Fibroblast of gingiva (primary cell): ENCODE data around the gene L3MBTL4.

Experiments used
- DNase-seq: peaks from one replicate; pipeline ENCODE4 v3.0.0-alpha.2; 2011; ENCODE audit warnings: low read depth

L3MBTL4 gene

DNA sequence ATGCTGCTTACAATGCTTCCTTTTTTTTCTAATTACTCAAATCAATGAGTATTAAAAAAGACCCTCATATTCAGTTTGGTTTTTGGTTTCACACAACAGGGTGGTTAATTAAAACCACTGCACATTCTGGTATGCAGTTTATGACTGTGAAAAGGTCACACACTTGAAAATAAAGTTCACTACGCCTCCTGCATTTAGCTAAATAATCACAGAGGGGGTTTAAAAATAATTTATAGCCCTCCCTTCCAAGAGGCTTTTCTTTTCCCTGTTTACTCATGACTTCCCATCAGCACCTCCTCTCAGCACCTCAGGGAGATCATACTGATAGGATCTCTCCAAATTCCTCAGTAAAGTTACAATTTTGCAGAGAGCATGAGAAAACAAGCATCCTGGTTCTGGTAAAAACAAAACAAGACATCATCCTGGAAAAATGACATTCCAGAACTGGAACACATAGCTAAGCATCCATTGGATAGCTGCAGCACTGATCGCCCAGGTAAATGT, 389.9 kb downstream of the L3MBTL4 start:
- DNase-seq: no peak

DNA sequence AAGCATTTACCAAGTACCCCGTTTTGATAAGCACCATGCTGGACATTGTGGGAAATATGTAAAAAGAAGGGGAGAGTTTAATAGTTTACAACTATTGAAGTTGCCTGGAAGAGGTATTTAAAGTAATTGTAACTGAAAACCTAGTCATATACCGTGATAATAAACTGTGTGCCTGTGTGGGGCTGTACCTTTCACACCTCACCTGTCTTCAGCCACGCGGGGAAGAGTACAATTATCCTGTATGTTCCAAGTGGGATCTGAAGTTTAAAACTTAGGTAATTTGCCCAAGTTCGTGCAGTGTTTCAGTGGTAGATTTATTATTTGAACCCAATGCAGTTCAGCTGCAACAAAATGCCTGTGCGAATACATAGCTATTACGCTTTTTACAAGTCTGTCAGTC, 391.2 kb downstream of the L3MBTL4 start:
- DNase-seq: no peak

DNA sequence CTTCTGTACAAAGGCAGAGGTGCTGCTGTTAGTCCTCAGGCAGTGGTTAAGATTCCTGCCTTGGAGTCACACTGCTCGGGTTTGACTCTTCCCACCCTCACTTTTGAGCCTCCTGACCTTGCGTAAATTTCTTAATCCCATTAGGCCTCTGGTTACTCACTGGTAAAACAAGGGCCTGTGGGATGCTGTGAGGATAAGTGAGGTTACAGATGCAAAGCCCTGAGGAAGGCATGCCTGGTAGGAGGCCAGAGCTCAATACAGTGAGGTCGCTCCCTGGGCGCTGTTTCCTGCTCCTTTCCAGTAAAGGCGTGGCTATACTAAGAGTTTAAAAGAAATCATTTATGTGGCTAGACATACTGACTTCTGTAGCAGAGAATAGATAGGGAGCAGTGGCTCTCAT, 391.9 kb downstream of the L3MBTL4 start:
- DNase-seq: no peak

DNA sequence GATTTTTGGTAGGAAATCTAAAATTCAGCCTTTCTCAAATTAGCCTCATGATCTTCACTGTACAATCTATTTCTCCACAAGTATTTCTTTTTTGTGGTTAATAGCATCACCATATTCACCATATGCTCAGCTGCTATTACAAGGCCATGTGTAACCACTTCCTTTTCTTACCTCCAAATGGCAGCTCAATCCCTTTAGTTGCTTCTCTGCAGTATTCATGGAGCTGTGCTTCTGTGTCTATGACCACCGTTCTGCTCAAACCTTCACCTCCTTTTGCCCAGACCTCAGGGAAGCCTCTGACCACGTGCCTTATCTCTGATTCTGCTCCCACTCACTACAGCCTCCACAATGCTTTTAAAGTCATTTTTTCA, 392.7 kb downstream of the L3MBTL4 start:
- no peak for DNase-seq

DNA sequence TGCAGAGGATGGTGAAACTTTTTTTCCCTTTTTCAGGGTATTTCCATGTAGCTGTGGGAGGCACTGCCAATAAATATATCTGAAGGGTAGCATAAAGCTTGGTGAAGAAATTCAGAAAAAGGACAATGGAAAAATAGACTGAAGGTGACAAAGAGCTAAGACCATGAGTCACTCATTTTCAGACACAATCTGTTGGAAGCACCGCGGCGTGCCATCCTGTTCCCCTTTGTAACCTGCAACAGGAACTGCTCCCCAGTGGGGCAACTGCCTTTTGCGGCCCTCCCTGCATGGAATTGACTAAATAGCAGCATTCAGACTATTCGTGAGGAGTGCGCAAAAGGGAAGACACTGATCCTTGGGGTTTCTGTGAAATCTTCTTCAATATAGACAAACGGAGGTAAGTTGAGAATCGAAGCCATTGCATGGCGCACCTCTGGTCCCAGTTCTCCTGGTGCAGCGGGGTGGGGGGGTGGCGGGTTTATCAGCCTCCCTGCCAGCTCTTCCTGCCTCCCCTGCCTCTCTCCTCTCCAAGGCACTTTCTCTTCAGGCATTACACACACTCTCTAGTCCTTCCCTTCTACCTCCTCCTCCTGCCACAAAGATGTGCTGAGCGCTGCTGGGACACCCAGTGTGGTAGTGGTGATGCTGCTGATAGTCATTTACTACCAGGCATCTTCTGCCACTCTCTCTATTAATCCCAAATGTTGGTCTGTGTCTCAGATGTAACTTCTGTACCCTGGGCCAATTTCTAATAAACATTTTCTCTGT, 393.2 kb downstream of the L3MBTL4 start:
- no peak for DNase-seq

DNA sequence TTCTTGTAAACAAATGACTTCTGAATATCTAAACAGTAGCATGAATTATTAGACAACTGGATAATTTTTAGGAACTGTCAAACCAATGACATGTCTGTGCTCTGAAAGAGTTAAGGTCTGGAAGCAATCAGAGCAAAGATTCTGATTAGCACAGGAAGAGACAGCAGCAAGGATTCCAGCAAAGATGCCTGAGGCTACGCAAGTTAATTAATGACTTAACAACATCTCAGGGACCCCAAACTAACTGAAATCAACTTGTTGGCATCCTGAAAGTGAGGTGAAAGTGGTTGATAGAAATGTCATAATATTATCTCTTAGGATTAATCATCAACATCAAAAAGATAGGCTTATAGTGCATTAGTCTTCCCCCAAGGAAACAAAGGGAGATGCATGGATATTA, 396.0 kb downstream of the L3MBTL4 start:
- no peak for DNase-seq

DNA sequence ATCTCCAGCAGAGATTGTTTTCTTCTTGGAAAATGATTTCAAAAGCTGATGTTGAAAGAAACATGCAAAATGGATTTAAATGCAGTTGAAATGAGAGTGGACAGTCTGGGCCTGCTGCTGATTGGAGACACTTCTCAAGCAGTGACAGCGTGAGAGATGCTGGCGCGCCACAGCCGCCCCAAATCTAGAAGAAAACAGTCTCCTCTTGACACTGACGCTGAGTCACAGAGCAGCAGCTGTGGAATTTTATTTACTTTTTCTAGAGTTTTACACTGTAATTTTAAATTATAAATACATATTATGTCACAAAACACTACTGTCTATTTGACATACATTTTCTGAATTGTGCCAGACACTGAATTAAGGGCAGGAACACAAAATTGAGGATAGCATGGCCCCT, 397.5 kb downstream of the L3MBTL4 start:
- DNase-seq: no peak

DNA sequence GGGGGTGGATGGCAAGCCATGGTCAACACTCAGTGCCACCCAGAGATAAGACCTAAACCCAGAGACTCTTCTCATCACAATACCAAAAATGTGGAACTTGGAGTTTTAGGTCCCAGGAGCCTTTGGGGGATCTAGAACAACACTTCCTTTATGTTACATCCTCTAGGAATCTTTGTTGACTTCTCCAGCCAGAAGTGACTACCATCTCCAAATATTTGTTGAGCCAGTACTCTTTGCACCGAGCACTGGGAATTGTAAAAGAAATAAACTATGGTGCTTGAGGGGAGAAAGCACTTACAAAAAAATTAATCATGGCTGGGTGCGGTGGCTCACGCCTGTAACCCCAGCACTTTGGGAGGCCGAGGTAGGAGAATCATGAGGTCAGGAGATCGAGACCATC, 399.3 kb downstream of the L3MBTL4 start:
- no peak for DNase-seq

DNA sequence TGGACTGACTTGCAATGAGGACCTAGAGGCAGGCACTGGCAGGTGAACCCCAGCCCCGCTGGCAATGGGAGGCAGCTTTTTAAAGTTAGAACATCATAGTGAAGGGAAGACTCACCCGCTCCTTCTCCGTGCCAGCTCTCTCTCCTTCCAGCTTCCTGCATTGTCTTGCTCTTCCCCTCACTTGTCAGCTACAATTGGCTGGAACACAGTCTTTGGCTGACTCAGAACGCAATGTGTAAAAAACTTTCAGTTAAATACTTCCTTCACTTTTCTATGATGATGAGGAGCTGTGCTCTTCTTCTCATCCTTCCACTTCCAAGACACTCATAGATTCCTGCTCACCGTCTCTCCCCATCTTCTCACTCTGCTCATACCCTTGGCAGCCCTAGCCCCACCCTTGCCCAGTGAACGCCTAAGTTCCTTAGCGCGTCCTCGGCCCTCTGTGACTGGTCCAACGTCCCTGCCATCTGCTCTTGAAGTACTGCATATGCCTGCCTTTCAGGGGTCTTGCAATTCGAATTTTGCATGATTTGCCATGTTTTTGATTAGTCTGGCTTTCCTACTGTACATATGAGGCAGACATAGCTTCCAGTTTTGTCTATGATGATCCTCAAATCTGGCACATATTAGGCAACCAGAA, 401.4 kb downstream of the L3MBTL4 start:
- DNase-seq: no peak

DNA sequence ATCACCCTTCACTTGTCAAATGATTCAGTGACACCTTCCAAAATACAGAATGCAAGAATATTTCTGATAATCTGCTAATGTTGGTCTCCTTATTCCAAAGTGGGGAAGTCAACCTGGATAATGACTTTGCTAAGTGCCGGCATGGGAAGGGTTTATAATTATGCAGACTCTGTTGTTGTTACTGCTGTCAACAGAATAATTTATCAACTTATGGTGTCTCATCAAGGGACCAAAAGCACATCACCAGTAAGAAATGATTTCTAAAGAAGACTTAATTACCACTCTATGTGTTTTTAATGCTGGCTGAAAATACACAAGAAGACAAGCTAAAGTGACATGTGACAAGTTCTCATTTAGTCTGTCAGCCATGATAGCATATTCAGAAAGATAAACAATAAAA, 403.8 kb downstream of the L3MBTL4 start:
- no peak for DNase-seq

DNA sequence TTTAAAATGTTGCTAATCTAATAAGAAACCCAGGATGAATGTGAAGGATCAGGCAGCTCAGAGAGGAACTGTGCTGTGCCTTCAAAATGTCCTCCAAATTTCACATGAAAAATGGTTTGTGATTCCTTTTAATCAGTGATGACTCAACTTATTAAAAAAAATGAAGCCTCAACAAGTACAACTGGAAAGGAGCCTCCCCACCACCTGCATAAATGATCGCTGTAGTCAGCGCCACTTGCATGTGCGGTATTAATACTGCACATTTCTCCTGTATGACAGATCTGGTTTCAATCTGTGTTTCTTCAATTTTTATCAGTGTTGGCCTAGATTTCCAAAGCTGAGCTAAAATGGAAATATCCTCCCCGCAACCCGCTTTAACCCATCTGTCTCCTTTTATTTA, 404.4 kb downstream of the L3MBTL4 start:
- DNase-seq: no peak

DNA sequence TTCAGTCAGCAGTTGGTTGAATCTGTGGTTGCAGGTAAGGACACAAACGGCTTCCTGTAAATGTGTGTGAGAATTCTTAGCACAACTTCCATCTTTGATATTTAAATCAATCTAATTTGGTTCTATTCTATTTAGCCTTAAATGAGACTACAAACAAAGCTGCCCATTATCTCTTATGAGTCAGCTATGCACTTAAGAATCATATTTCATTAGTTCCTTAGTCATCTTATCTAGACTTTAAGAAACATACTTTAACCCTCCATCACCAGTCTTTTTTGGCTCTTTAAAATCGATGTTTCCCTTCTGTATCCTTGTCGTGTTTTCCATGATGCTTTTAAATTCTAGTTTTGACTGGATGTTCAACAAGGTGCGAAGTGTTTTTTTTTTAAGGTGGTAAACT, 405.0 kb downstream of the L3MBTL4 start:
- DNase-seq: no peak

DNA sequence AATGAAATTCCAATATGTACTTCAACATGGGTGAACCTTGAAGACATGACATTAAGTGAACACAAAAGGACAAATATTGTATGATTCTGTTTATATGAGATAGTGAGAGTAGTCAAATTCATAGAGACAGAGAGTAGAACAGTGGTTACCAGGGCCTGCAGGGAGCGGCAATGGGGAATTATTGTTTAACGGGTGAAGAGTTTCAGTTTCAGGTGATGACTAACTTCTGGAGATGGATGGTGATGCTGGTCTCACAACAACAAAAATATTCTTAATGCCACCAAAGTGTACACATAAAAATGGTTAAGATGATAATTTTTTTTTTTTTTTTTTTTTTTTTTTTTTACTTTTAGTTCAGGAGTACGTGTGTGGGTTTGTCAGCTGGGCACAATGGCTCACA, 410.0 kb downstream of the L3MBTL4 start:
- no peak for DNase-seq

DNA sequence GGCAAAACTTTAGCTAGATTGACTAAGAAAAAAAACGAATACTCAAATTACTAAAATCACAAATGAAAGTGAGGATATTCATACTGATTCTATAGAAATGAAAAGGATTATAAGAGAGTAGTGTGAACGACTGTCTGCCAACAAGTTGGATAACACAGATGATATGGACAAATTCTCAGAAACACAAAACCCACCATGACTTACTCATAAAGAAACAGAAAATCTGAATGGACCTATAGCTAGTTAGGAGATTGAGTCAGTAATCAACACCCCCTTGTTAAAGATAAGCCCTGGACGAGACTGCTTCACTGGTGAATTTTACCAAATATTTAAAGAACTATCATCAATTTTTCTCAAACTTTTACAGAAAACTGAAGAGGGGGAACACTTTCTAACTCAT, 410.6 kb downstream of the L3MBTL4 start:
- DNase-seq: no peak

DNA sequence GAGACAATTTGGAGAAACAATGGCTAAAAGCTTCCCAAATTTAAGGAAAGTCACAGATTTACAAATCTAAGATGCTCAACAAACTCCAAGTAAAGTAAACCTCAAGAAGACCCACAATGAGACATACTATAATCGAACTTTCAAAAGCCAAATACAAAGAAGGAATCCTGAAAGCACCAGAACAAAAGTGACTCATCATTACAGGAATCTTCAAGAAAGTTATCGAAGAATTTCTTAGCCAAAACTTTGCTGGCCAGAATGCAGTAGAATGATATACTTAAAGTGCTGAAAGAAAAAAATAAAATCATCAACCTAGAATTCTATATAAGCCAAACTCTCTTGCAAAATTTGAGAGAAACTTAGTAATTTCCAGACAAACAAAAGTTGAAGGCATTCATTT, 412.8 kb downstream of the L3MBTL4 start:
- no peak for DNase-seq

DNA sequence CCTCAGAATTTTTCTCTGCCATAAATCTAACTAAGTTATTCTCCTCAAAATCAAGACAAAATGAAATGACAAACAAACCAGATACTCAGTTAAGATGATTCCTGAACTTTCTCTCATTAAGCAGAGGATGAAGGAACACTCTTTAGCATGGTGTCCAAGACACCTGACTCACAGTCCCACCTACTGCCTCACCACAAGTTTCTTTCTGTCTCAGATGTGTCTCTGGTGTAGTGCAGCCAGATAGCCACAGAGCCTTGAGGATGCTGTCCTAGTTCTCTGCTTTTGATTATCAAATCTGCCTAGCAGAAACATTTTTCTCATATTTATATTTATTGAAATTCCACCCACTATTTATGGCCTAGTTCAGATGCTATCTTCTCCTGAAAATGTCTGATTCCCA, 415.8 kb downstream of the L3MBTL4 start:
- no peak for DNase-seq

DNA sequence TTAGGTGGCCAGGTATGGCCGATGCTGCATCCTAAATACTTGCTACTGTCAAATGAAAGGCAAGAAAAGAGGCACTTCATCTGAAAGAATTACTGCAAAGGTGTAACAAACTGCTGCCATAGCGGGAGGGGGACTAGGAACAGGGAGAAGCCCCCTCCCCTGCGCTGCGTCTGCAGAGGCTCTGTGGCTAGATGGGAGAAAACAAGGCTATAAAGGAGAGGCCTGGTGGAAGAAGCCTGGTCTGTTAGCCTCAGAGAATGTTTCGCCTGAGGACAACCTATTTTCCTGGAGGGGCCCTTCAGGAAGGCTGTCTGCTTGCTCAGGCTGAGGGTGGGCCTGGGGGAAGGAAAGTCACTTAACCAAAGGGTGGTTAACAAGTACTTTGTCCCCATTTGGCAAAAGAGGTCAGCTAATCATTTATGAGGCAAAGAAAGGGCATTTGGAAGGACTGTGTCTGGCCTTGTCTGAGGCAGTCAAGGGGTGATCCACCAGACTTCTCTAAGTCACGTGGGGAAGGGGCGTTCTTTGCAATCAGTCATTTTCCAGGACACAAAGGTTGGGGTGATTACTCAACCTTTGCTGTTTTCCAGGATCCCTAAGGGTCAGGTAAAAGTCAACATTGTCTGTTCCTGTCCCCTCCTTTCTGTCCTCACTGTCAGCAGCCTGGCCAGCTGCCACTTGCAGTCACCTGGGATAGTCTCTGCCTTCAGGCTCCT, 416.4 kb downstream of the L3MBTL4 start:
- DNase-seq: no peak

DNA sequence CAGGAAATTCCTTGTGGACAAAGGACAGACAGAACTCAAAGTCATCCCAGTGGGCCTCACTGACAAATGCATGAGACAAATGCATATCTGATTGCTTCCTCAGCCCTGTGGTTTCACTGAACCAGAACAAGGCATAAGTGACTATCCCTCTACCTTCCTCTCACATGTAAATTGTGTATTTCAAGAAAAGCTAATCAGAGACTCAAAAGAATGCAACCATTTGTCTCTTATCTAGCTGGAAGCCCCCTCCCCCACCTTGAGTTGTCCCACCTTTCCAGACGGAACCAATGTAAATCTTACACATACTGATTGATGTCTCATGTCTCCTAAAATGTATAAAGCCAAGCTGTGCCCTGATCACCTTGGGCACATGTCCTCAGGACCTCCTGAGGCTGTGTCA, 417.4 kb downstream of the L3MBTL4 start:
- no peak for DNase-seq

DNA sequence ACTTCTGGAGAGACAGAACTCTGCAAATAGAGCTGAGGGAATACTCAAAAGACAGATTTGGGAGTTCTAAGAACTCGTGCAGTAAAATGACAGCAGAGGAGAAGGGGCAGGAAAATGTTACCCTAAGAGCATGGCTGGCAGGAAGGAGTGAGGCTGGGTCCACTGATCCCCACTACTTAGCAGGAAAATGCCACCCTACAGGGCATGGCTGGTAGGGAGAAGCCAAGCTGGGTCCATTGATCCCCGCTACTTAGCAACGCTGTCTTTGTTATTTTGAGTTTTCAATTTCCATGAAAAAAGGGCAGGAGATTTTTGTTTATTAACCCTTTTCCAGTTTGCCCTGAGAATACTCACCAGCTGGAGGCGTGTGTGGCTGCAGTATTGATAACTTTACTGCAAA, 419.1 kb downstream of the L3MBTL4 start:
- no peak for DNase-seq

DNA sequence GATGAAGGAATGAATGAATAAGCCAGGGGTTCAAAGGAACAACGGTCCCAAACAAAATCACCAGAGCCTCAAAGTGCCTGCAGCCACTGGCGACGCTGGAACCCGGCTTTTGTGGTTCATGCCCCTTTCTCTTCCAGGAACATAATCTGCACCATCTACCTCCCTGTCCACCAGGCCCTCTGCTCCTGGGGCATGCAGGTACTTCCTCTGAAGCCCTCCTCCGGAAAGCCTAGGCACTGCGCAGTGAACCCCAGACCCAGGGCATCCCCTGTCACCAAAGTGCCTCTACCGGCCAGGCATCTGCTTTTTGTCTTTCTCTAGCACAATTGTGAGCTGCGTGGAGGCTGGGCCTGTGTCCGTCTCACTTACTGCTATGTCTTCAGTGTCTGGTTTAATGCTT, 420.8 kb downstream of the L3MBTL4 start:
- DNase-seq: no peak

DNA sequence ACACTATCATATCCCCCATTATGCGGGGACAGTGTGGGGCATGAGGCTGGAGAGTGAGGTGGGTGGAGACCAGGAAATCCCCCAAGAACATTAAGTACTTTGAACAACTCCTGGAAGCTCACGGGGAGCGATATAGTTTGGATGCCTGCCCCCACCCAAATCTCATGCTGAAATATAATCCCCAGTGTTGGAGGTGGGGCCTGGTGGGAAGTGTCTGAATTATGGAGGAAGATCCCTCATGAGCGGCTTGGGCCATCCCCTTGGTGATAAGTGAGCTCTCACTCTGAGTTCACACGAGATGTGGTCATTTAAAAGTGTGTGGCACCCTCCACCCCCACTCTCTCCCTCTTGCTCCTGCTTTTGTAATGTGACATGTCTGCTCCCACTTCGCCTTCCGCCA, 422.3 kb downstream of the L3MBTL4 start:
- no peak for DNase-seq

DNA sequence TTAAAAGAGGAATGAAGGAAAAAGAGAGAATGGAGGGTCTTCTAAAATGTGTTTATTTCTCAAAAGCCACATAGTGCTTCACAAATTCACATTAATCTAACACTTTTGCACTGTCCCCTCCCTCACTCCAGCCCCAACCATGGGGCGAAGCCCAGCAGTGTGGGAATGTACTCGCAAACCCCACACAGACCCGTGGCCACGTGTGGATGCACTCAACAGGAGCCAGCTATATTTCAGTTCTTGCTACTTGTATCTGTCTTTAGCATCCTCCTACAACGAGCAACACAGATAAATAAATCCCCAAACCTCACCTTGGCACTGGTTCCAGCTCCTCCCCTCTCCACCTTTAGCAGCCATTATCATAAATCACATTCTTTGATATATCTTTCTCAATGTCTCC, 427.5 kb downstream of the L3MBTL4 start:
- DNase-seq: no peak

DNA sequence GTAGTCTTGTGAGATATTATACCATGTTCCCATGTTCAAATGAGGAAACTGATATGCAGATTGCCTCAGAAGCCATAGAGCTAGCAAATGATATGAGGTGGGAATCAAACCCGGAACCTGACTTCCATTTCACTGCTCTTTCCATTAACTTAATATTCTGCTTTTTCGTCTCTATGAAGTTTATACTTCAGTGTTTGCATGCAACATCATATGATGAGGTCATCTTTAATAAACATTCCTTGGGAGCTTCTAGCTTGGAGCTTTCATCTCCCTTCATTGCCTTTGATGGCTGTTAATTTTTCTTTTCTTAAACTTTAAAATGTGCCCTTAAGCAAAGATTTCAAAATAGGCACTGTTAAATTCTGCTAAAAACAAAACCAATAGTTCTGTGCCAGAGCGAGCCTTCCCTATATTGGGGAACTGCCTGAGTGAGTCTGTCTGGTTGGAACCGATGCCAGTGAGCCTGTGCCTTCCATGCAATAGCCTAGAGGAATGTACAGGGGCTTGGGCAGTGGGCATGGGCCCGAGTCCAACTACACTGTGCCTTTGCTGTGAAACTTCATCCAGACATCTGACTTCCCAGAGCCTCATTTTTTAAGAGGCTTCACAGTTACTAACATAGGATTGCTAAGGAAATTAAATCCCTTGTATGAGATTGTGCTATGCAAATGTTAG, 428.3 kb downstream of the L3MBTL4 start:
- no peak for DNase-seq
